ENCODE data around the gene CHSY1.

CHSY1 gene

GRCh38 chr15:101193806-101194545 is 57.9 kb downstream of the CHSY1 start:
- FAIRE-seq (no peak), DNase-seq (ENCODE audit: extremely low spot score, insufficient read length, low read depth) (no peak)

GRCh38 chr15:101193120-101193644 is 58.7 kb downstream of the CHSY1 start:
- DNase-seq (ENCODE audit: extremely low spot score, insufficient read length, low read depth): no peak
- FAIRE-seq: no peak

GRCh38 chr15:101192081-101192480 is 59.8 kb downstream of the CHSY1 start:
- FAIRE-seq (no peak), DNase-seq (ENCODE audit: extremely low spot score, insufficient read length, low read depth) (no peak)

GRCh38 chr15:101191242-101191641 is 60.6 kb downstream of the CHSY1 start:
- no peak for DNase-seq (ENCODE audit: extremely low spot score, insufficient read length, low read depth)
- FAIRE-seq: no peak

GRCh38 chr15:101190092-101190595 is 61.7 kb downstream of the CHSY1 start:
- no peak for FAIRE-seq
- no peak for DNase-seq (ENCODE audit: extremely low spot score, insufficient read length, low read depth)

- no peak for FAIRE-seq
- no peak for DNase-seq (ENCODE audit: extremely low spot score, insufficient read length, low read depth)
Measured at GRCh38 chr15:101189409-101190091, 62.3 kb downstream of the CHSY1 start.

- FAIRE-seq: peak; percentile 21
- no peak for DNase-seq (ENCODE audit: extremely low spot score, insufficient read length, low read depth)
Measured at GRCh38 chr15:101188637-101189408, 63.0 kb downstream of the CHSY1 start.

GRCh38 chr15:101187820-101188636 is 63.8 kb downstream of the CHSY1 start:
- DNase-seq (ENCODE audit: extremely low spot score, insufficient read length, low read depth) (no peak), FAIRE-seq (peak; percentile 81)

GRCh38 chr15:101185770-101186169 is 66.1 kb downstream of the CHSY1 start:
- DNase-seq (ENCODE audit: extremely low spot score, insufficient read length, low read depth) (no peak), FAIRE-seq (no peak)

GRCh38 chr15:101185336-101185735 is 66.5 kb downstream of the CHSY1 start:
- DNase-seq (ENCODE audit: extremely low spot score, insufficient read length, low read depth) (no peak), FAIRE-seq (no peak)

GRCh38 chr15:101184830-101185229 is 67.0 kb downstream of the CHSY1 start:
- DNase-seq (ENCODE audit: extremely low spot score, insufficient read length, low read depth) (no peak), FAIRE-seq (no peak)

GRCh38 chr15:101183931-101184305 is 67.9 kb downstream of the CHSY1 start:
- FAIRE-seq (no peak), DNase-seq (ENCODE audit: extremely low spot score, insufficient read length, low read depth) (no peak)

GRCh38 chr15:101183226-101183930 is 68.5 kb downstream of the CHSY1 start:
- DNase-seq (ENCODE audit: extremely low spot score, insufficient read length, low read depth) (no peak), FAIRE-seq (no peak)

- DNase-seq (ENCODE audit: extremely low spot score, insufficient read length, low read depth): no peak
- no peak for FAIRE-seq
Measured at GRCh38 chr15:101182215-101182614, 69.6 kb downstream of the CHSY1 start.

GRCh38 chr15:101181349-101181748 is 70.5 kb downstream of the CHSY1 start:
- FAIRE-seq (no peak), DNase-seq (ENCODE audit: extremely low spot score, insufficient read length, low read depth) (no peak)

GRCh38 chr15:101180620-101181307 is 71.1 kb downstream of the CHSY1 start:
- DNase-seq (ENCODE audit: extremely low spot score, insufficient read length, low read depth) (no peak), FAIRE-seq (no peak)

GRCh38 chr15:101179341-101180153 is 72.3 kb downstream of the CHSY1 start:
- DNase-seq (ENCODE audit: extremely low spot score, insufficient read length, low read depth): no peak
- FAIRE-seq: no peak

- FAIRE-seq (no peak), DNase-seq (ENCODE audit: extremely low spot score, insufficient read length, low read depth) (no peak)
Measured at GRCh38 chr15:101178931-101179330, 72.9 kb downstream of the CHSY1 start.

All from GM18507 (cell line).